HEK293 (cell line): ENCODE results near the gene HUNK.

Source experiments
- CTCF ChIA-PET: fragments of 350-600 bp; formaldehyde crosslinking; extraction: SDS; loops from one replicate; lab custom pipeline; 2021; ENCODE audit warnings: antibody characterized with exemption; lab: Yijun Ruan, JAX
- POLR2A ChIA-PET: fragments of 300-600 bp; formaldehyde crosslinking; extraction: SDS; loops from one replicate; lab custom pipeline; 2020; ENCODE audit warnings: antibody characterized with exemption, inconsistent platforms; lab: Yijun Ruan, JAX
- H3K27ac ChIP-seq: fragments of 200-500 bp; sonication (Bioruptor generic); 2 replicates; pipeline ENCODE4 v1.5.1; 2014; ENCODE audit warnings: low read depth, low read length, control low read depth, inconsistent platforms; ENCODE audit errors: extremely low read depth
- H3K36me3 ChIP-seq, 2 experiments: fragments of 200-500 bp in 1 of 2; sonication (Bioruptor generic) in 1 of 2; 1 replicate in 1 of 2; 2 replicates in 1 of 2; pipeline ENCODE4 v1.5.1; 2014 to 2017; ENCODE audit warnings: inconsistent platforms in 2 of 2, low read length in 2 of 2; ENCODE audit not compliant: control insufficient read depth in 2 of 2, insufficient read depth in 1 of 2
- H3K4me1 ChIP-seq: fragments of 200-500 bp; sonication (Bioruptor generic); 2 replicates; pipeline ENCODE4 v1.5.1; 2014; ENCODE audit warnings: mild to moderate bottlenecking, low read length, inconsistent platforms; ENCODE audit not compliant: control insufficient read depth, insufficient read depth
- H3K4me3 ChIP-seq: 2 replicates; pipeline ENCODE4 v1.5.1; 2011; ENCODE audit warnings: low read depth, mild to moderate bottlenecking, control low read depth, low read length, moderate library complexity
- H3K9me3 ChIP-seq: fragments of 200-500 bp; sonication (Bioruptor generic); 2 replicates; pipeline ENCODE4 v1.5.1; 2014; ENCODE audit warnings: low read depth, low read length, inconsistent platforms; ENCODE audit not compliant: control insufficient read depth, insufficient read depth
- EGR2 ChIP-seq: fragments of 450-650 bp; formaldehyde crosslinking; IDR thresholded peaks from 2 replicates; pipeline ENCODE4 v1.5.1; 2016; ENCODE audit warnings: low read depth, missing biosample characterization, missing genetic modification characterization
- HOXD13 ChIP-seq: sonication (generic); formaldehyde crosslinking; IDR thresholded peaks from 2 replicates; pipeline ENCODE4 v1.8.0; 2022; ENCODE audit warnings: missing genetic modification reagents, borderline replicate concordance
- INSM2 ChIP-seq: fragments of 450-650 bp; formaldehyde crosslinking; IDR thresholded peaks from 2 replicates; pipeline ENCODE4 v1.5.1; 2016; ENCODE audit warnings: missing biosample characterization, missing genetic modification characterization
- KLF8 ChIP-seq: fragments of 450-650 bp; formaldehyde crosslinking; IDR thresholded peaks from 2 replicates; pipeline ENCODE4 v1.5.1; 2016; ENCODE audit warnings: missing biosample characterization, missing genetic modification characterization
- PRDM10 ChIP-seq: fragments of 450-650 bp; formaldehyde crosslinking; IDR thresholded peaks from 2 replicates; pipeline ENCODE4 v1.5.1; 2016; ENCODE audit warnings: missing biosample characterization, missing genetic modification characterization
- TRIM28 ChIP-seq: IDR thresholded peaks from 2 replicates; pipeline ENCODE4 v1.6.1; 2011; ENCODE audit warnings: low read length, control low read depth, borderline replicate concordance
- ZFHX2 ChIP-seq: fragments of 450-650 bp; formaldehyde crosslinking; conservative IDR thresholded peaks from 2 replicates; pipeline ENCODE4 v1.5.1; 2016; ENCODE audit warnings: missing biosample characterization, missing genetic modification characterization
- ZNF18 ChIP-seq: fragments of 450-650 bp; formaldehyde crosslinking; IDR thresholded peaks from 2 replicates; pipeline ENCODE4 v1.5.1; 2016; ENCODE audit warnings: missing biosample characterization, missing genetic modification characterization
- ZNF280C ChIP-seq: fragments of 450-650 bp; formaldehyde crosslinking; IDR thresholded peaks from 2 replicates; pipeline ENCODE4 v1.5.1; 2016; ENCODE audit warnings: missing biosample characterization, missing genetic modification characterization
- ZNF354C ChIP-seq: fragments of 450-650 bp; formaldehyde crosslinking; IDR thresholded peaks from 2 replicates; pipeline ENCODE4 v1.5.1; 2016; ENCODE audit warnings: missing biosample characterization, missing genetic modification characterization, low read depth, borderline replicate concordance
- ZNF362 ChIP-seq: fragments of 450-650 bp; formaldehyde crosslinking; IDR thresholded peaks from 2 replicates; pipeline ENCODE4 v1.5.1; 2016; ENCODE audit warnings: missing biosample characterization, missing genetic modification characterization
- ZNF596 ChIP-seq: fragments of 450-650 bp; IDR thresholded peaks from 2 replicates; pipeline ENCODE4 v1.5.0; 2018; ENCODE audit warnings: missing biosample characterization, mild to moderate bottlenecking, missing genetic modification characterization, moderate library complexity
- ZNF776 ChIP-seq: fragments of 450-650 bp; formaldehyde crosslinking; IDR thresholded peaks from 2 replicates; pipeline ENCODE4 v1.5.0; 2017; ENCODE audit warnings: missing biosample characterization, missing genetic modification characterization, borderline replicate concordance

Gene HUNK

GRCh38 chr21:31913182-31913608 lies 40.4 kb downstream of the HUNK start (continued):
- no peak for TF ChIP-seq ZNF776 (tag by site-specific recombination)
- TF ChIP-seq ZNF18 (tag by site-specific recombination): peak; percentile 77

GRCh38 chr21:31914472-31914871 lies 41.7 kb downstream of the HUNK start:
- H3K4me1 ChIP-seq: peaks cover 9% of the 10 kb centered on the region
- POLR2A ChIA-PET: no interaction called here
- no peak overlapping the region for H3K27ac ChIP-seq
- CTCF ChIA-PET: no interaction called here
- H3K36me3 ChIP-seq: no peaks in the 10 kb centered on the region
- no peak overlapping the region for H3K4me3 ChIP-seq
- H3K9me3 ChIP-seq: no peaks in the 10 kb centered on the region
- peak; percentile 83 for TF ChIP-seq PRDM10 (tag by site-specific recombination)
- no peak for TF ChIP-seq ZNF354C (tag by site-specific recombination)
- TF ChIP-seq ZNF280C (tag by site-specific recombination): no peak
- no peak for TF ChIP-seq EGR2 (tag by site-specific recombination)
- TF ChIP-seq ZFHX2 (tag by site-specific recombination): 0 out of 2 replicates have a peak, but pooled peaks have one; percentile 23
- no peak for TF ChIP-seq INSM2
- 0 out of 2 replicates have a peak, but pooled peaks have one; percentile 27 for TF ChIP-seq ZNF596 (tag by site-specific recombination)
- TF ChIP-seq KLF8 (tag by site-specific recombination): no peak
- peak; percentile 52; the same call in 1 of the 2 replicates for TF ChIP-seq ZNF362 (tag by site-specific recombination)
- 0 out of 2 replicates have a peak, but pooled peaks have one; percentile 24 for TF ChIP-seq TRIM28
- TF ChIP-seq HOXD13 (CRISPR knock-in tag): no peak
